HAP-1 (cell line): ENCODE measurements around the gene NABP1.

Source experiments
- DNase-seq, 2 experiments: peaks; one replicate each; pipeline ENCODE4 v3.0.0-alpha.2; 2016 to 2020; ENCODE audit warnings: low spot score in 2 of 2
- H3K27me3 ChIP-seq: fragments of 250-450 bp; sonication (Bioruptor Pico); 2 replicates; pipeline ENCODE4 v1.5.1; 2020; ENCODE audit warnings: low read depth, mild to moderate bottlenecking, moderate library complexity
- H3K36me3 ChIP-seq: fragments of 250-450 bp; sonication (Bioruptor Pico); replicated peaks from 2 replicates; pipeline ENCODE4 v1.5.1; 2020; ENCODE audit warnings: mild to moderate bottlenecking
- H3K4me1 ChIP-seq: fragments of 250-450 bp; sonication (Bioruptor Pico); 2 replicates; pipeline ENCODE4 v1.5.1; 2020; ENCODE audit warnings: mild to moderate bottlenecking
- H3K4me3 ChIP-seq: fragments of 250-450 bp; sonication (Bioruptor Pico); 2 replicates; pipeline ENCODE4 v1.5.1; 2020; ENCODE audit warnings: mild to moderate bottlenecking, moderate library complexity
- H3K9me3 ChIP-seq: fragments of 250-450 bp; sonication (Bioruptor Pico); 2 replicates; pipeline ENCODE4 v1.5.1; 2020; ENCODE audit warnings: mild to moderate bottlenecking, moderate library complexity
- in situ Hi-C: fragments of 300-500 bp; cut with MboI; formaldehyde crosslinking; loops from 3 replicates; pipeline ENCODE4 v1.14.3; 2020; ENCODE audit warnings: low sequenced_read_pairs, inconsistent platforms, mixed read lengths

Gene NABP1

GRCh38 chr2:191677646-191678436, at the start of gene NABP1:
Gene NABP1 (plus strand): TSS chr2:191678136. CDS start chr2:191678615, 479 bp downstream.
- H3K36me3 ChIP-seq, result peaks cover 10% of the 10 kb centered on the region
- DNase-seq, result peak; percentile 95 to 98
- H3K9me3 ChIP-seq, result no peaks in the 10 kb centered on the region
- H3K27me3 ChIP-seq, result peaks cover 9% of the 10 kb centered on the region
- H3K4me1 ChIP-seq, result peaks cover 12% of the 10 kb centered on the region
- in situ Hi-C loops, result no loop called here
- peak within 1 kb of the TSS; percentile 58 for H3K4me3 ChIP-seq

GRCh38 chr2:191629001-191629453, 48.9 kb upstream of the NABP1 start:
- in situ Hi-C loops, result no loop called here
- Histone ChIP-seq H3K36me3 (no peaks in the 10 kb centered on the region), H3K27me3 (peaks cover 5% of the 10 kb centered on the region; the same call in 1 of the 2 replicates), H3K9me3 (no peaks in the 10 kb centered on the region), H3K4me1 (no peaks in the 10 kb centered on the region; the same call in 1 of the 2 replicates), H3K4me3 (no peak overlapping the region)
- no peak for DNase-seq

GRCh38 chr2:191629976-191630712, 47.8 kb upstream of the NABP1 start:
- in situ Hi-C loops, result no loop called here
- H3K36me3 ChIP-seq, result no peaks in the 10 kb centered on the region
- no peak for DNase-seq
- H3K9me3 ChIP-seq, result no peaks in the 10 kb centered on the region
- H3K4me3 ChIP-seq, result no peak overlapping the region
- no peaks in the 10 kb centered on the region; the same call in 1 of the 2 replicates for H3K4me1 ChIP-seq
- H3K27me3 ChIP-seq, result peaks cover 5% of the 10 kb centered on the region; the same call in 1 of the 2 replicates

- Histone ChIP-seq H3K9me3 (no peaks in the 10 kb centered on the region), H3K4me1 (no peaks in the 10 kb centered on the region; the same call in 1 of the 2 replicates), H3K27me3 (peaks cover 5% of the 10 kb centered on the region; the same call in 1 of the 2 replicates), H3K4me3 (no peak overlapping the region), H3K36me3 (no peaks in the 10 kb centered on the region)
- DNase-seq, result peak; percentile 51 to 71
- in situ Hi-C loops, result no loop called here
These were observed 46.2 kb upstream of the NABP1 start for GRCh38 chr2:191631754-191632153.

GRCh38 chr2:191632426-191632825, 45.5 kb upstream of the NABP1 start:
- H3K4me3 ChIP-seq, result no peak overlapping the region
- in situ Hi-C loops, result no loop called here
- H3K9me3 ChIP-seq, result no peaks in the 10 kb centered on the region
- peaks cover 5% of the 10 kb centered on the region; the same call in 1 of the 2 replicates for H3K27me3 ChIP-seq
- H3K36me3 ChIP-seq, result no peaks in the 10 kb centered on the region
- no peak for DNase-seq
- peaks cover 4% of the 10 kb centered on the region for H3K4me1 ChIP-seq

GRCh38 chr2:191634791-191635190, 43.1 kb upstream of the NABP1 start:
- peaks cover 21% of the 10 kb centered on the region for H3K4me1 ChIP-seq

GRCh38 chr2:191635333-191636234, 42.4 kb upstream of the NABP1 start:
- Histone ChIP-seq H3K4me1 (peaks cover 21% of the 10 kb centered on the region), H3K9me3 (no peaks in the 10 kb centered on the region), H3K4me3 (no peak overlapping the region), H3K36me3 (no peaks in the 10 kb centered on the region), H3K27me3 (no peaks in the 10 kb centered on the region)
- in situ Hi-C loops, result no loop called here
- no peak for DNase-seq

More at GRCh38 chr2:191634791-191635190, 43.1 kb upstream of the NABP1 start:
- Histone ChIP-seq H3K9me3 (no peaks in the 10 kb centered on the region), H3K27me3 (no peaks in the 10 kb centered on the region), H3K36me3 (no peaks in the 10 kb centered on the region), H3K4me3 (no peak overlapping the region)
- in situ Hi-C loops, result no loop called here
- DNase-seq, result no peak

GRCh38 chr2:191636235-191636543, 41.7 kb upstream of the NABP1 start:
- DNase-seq, result no peak
- Histone ChIP-seq H3K27me3 (no peaks in the 10 kb centered on the region), H3K36me3 (no peaks in the 10 kb centered on the region), H3K4me3 (no peak overlapping the region), H3K4me1 (peaks cover 21% of the 10 kb centered on the region), H3K9me3 (no peaks in the 10 kb centered on the region)
- in situ Hi-C loops, result no loop called here

GRCh38 chr2:191636586-191636985, 41.4 kb upstream of the NABP1 start:
- no peaks in the 10 kb centered on the region for H3K27me3 ChIP-seq
- peaks cover 21% of the 10 kb centered on the region for H3K4me1 ChIP-seq
- in situ Hi-C loops, result no loop called here
- no peak overlapping the region for H3K4me3 ChIP-seq
- no peaks in the 10 kb centered on the region for H3K36me3 ChIP-seq
- no peaks in the 10 kb centered on the region for H3K9me3 ChIP-seq
- no peak for DNase-seq

- Histone ChIP-seq H3K9me3 (no peaks in the 10 kb centered on the region), H3K36me3 (no peaks in the 10 kb centered on the region), H3K4me1 (peaks cover 21% of the 10 kb centered on the region), H3K4me3 (no peak overlapping the region), H3K27me3 (no peaks in the 10 kb centered on the region)
- in situ Hi-C loops, result no loop called here
- peak in 1 of 2 experiments; percentile 26 for DNase-seq
These were observed 40.5 kb upstream of the NABP1 start for GRCh38 chr2:191637182-191638078.

- no peak overlapping the region for H3K4me3 ChIP-seq
- in situ Hi-C loops, result no loop called here
These were observed 39.7 kb upstream of the NABP1 start for GRCh38 chr2:191638079-191638801.

GRCh38 chr2:191638802-191639172, 39.1 kb upstream of the NABP1 start:
- Histone ChIP-seq H3K4me3 (no peak overlapping the region), H3K9me3 (no peaks in the 10 kb centered on the region), H3K4me1 (peaks cover 21% of the 10 kb centered on the region), H3K27me3 (no peaks in the 10 kb centered on the region), H3K36me3 (no peaks in the 10 kb centered on the region)
- in situ Hi-C loops, result no loop called here
- DNase-seq, result no peak

More at GRCh38 chr2:191638079-191638801, 39.7 kb upstream of the NABP1 start:
- no peaks in the 10 kb centered on the region for H3K36me3 ChIP-seq
- H3K9me3 ChIP-seq, result no peaks in the 10 kb centered on the region
- peaks cover 21% of the 10 kb centered on the region for H3K4me1 ChIP-seq
- H3K27me3 ChIP-seq, result no peaks in the 10 kb centered on the region
- DNase-seq, result peak in 1 of 2 experiments; percentile 21
